Activated CD8-positive, alpha-beta memory T cell treated with anti-CD3 and anti-CD28 coated beads for 24 hours (primary cell): ENCODE measurements around the gene NAV2.
A peak's percentile ranks its signal among the peaks of the same experiment; 100 is the strongest.
"Not testable (repeated sequence)": the region's sequence is repeated elsewhere in the genome, so short reads cannot be mapped to it uniquely, and the experiment has no call there.

ENCODE experiments used
- DNase-seq: peaks from one replicate; pipeline ENCODE4 v3.0.0-alpha.2; 2020

Gene NAV2

DNA sequence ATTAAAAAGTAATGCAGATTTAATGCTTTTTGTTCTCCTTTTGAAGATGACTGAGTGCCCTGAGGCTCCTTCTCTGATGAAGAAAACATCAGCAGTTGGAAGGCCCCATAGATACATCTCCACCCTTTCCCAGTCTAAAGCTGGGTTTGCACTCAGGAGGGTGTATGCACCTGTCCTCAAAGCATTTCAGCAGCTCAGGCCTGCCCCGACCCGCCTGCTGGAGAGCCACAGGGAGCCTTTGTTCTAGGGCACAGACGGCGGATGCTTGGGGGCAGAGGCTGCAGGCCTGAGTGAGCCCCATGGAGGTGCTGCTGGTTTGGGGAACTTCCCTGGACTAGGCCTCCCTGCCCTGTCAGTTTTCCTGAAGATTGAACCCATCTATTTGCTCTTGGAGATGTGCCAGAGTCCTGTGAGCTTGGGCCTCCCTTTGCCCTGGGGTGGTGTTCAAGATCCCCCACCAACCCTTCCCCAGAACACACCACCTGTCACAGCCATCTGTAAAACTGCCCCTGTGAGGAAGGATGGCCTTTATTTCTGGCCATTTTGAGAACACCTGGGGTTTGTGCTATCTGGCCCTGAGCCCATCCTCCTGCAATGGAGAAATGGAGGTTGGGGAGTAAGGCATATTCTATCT lies 160.0 kb downstream of the NAV2 start:
- no peak for DNase-seq

GRCh38 chr11:19873730-19874129 lies 161.1 kb downstream of the NAV2 start:
- no peak for DNase-seq

DNA sequence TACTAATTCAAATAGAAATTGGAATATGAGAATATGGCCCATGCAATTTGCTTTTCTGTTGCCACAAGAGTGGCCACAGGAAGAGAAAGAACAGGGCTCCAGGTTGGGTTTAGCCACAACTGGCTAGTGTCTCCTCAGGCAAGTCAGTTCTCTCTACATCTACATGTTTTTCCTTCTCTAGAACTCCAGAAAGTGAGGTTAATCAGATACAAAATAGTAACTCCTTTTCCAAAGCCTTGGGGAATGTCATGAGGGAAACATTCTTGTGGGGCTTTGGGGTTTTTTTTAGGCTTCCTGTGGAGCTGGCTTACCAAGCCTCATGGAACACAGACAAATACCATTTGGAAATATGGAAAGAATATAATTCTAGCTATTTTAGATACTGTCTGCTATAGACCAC lies 161.6 kb downstream of the NAV2 start:
- no peak for DNase-seq

DNA sequence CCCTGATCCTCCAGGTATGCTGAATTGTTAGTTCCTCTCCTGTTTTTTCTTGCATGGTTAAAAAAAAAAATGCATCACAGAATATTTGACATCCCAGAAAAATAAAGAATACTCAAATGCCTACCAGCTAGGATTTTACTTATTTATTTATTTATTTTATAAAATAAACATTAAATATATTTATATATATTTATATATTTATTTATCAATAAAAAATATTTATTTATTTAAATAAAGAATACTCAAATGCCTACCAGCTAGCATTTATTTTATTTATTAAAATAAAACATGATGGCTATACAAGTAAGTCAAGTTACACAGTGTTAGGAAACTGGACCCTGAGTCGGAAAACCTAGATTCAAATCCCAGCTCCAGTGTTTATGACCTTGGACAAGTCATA lies 164.1 kb downstream of the NAV2 start:
- no peak for DNase-seq

DNA sequence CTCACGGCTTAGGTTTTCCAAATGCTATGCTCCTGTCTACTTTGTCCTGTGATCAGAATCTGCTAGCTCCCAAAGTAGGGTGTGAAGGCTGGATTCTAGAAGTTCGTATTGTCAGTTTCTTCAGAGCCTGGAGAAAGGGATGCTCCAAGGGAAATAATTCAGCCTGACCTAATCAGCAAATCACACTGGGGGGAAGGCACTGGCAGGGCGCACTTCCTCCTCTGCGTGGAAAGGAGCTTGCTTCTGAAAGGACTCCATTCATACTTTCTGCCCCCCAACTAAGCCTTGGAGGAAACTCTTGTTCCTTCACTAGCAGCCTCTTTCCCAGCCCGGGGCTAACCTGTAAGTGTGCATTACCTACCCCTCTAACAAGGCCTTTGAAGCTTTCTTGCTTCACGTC lies 165.9 kb downstream of the NAV2 start:
- DNase-seq = no peak

DNA sequence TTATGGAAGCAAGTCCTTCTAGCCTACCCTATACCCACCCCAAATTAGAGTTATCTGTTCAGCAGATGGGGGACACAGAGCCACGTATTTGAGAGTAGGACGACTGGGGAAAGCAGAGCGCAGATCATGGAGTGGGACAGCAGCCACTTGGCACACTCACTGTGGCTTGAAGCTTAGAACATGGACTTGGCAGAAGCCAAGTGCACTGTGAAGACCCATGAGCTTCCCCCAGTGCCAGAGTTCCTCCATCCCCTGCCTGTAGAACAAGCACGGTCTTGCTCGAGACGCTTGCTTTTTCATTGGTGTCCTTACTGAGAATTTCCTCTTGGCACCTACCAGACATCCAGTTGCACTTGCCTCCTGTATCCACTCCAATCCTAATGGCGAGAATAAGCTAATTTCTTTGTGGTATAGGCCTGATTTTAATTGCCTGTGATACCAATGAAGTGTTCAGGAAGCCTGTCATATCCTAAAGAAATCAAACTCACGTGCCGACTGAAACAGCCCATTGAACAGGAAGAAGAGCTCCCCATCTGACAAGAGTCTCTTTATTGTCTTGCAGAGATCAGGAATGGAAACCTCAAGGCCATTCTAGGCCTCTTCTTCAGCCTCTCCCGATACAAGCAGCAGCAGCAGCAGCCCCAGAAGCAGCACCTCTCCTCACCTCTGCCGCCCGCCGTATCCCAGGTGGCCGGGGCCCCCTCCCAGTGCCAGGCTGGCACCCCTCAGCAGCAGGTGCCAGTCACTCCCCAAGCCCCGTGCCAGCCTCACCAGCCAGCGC lies 166.9 kb downstream of the NAV2 start:
- DNase-seq = no peak

DNA sequence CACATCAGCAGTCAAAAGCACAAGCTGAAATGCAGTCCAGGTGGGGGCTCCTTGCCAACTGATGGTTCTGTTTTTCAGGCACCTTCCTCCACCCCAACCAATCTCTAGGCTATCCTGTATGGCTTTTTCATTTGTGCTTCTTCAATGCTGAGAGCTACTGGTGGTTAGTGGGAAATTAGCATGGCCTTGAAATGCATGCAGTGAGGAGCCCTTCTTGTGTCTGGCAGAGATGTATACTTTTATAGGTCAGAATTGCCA lies 167.4 kb downstream of the NAV2 start:
- DNase-seq = no peak

- DNase-seq = no peak
These were observed 168.5 kb downstream of the NAV2 start for GRCh38 chr11:19881177-19881576.

- DNase-seq = no peak
These were observed 169.7 kb downstream of the NAV2 start for GRCh38 chr11:19882356-19882755.

DNA sequence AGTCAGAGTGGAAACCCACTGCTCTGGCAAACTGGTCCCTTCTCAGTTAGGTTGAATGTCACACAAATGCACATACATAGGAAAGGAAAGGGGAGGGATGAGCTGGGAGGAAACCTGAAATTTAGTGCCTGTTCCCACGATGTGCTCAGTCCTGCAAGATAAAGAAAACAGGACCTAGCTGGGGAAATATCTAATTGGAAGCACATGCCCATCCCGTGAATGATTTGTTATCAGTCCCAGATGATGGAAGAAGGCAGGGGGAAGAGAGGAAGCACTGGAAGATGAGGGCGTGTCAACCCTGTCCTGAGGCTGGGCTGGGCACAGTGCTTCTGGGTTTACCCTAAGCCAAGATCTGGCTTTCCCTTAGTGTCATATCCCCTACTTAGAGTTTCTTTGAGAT lies 173.9 kb downstream of the NAV2 start:
- no peak for DNase-seq

DNA sequence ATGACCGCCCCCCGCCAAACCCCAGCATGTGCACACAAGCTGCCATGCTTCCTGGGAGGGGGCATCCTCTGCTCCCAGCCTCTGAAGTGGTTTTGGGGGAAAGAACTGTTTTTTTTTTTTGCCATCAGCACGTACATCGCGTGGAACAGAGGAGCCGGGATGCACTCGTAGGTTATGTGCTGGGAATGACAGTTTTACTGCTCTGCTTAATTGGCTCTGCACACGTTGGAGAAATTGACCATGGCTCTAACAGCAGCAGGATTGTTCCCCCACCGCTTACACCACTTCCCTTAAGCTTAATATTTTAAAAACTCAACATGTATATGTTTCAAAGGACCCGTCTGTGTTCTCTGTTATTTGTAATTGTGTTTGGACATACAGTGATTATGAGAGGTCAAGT lies 175.2 kb downstream of the NAV2 start:
- DNase-seq = no peak

DNA sequence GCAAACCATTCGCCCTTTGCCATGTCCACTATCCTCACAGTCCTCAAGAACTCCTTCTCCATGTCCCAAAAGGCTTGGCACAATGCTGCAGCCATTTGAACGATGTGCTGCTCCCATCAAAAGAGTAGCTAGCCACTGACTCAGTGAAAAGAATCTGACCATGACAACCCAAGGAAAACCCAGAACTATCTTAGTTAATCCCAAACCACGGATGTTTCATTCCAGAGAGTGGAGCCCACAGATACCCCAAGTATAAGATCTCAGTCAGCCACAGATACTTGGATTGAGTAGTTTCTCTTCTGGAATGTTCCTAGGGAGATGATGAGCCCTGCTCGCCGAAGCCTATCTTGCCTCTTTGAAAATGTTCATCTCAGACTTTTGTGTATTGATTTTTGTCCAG lies 176.9 kb downstream of the NAV2 start:
- DNase-seq = no peak

GRCh38 chr11:19890308-19890707 lies 177.7 kb downstream of the NAV2 start:
- DNase-seq = no peak

GRCh38 chr11:19891022-19891421 lies 178.4 kb downstream of the NAV2 start:
- DNase-seq = no peak

DNA sequence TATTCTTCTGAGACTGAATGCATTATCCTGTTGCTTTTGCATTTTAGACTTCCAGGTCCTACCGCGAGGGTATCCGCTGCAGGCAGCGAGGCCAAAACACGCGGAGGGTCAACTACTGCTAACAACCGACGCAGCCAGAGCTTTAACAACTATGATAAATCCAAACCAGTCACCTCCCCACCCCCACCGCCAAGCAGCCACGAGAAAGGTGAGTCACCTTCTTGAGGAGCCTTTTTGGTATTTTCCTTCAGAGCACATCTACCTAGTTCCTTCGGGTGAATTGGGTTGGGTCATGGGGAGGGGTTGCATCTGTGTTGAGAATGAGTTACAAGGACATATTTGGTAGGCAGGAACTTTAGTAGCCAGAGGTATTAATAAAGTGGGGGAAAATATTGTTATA lies 179.8 kb downstream of the NAV2 start:
- DNase-seq = no peak

GRCh38 chr11:19892876-19893275 lies 180.2 kb downstream of the NAV2 start:
- DNase-seq = no peak

DNA sequence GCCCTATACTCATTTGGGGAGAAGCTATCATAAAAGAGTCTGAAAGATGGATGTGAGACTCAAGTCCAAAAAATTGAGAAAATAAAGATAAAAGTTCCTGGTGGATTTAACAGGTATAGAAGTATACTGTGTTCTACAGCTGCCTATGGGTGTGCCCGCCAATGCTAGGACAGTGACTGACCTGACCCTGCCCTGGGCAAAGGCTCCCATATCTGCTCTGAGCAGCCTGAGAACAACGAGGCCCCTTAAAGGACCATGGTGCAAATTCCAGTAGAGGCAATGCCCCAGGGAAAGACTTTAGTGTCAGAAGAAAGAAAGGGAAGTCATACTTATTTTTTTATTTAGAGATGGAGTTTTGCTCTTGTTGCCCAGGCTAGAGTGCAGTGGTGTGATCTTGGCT lies 181.8 kb downstream of the NAV2 start:
- no peak for DNase-seq

- not testable (repeated sequence) for DNase-seq
These were observed 182.4 kb downstream of the NAV2 start for GRCh38 chr11:19895037-19895436.

GRCh38 chr11:19895776-19896175 lies 183.1 kb downstream of the NAV2 start:
- DNase-seq = no peak

- DNase-seq = peak; percentile 64
These were observed 191.0 kb downstream of the NAV2 start for GRCh38 chr11:19903620-19904069.

- no peak for DNase-seq
These were observed 192.7 kb downstream of the NAV2 start for GRCh38 chr11:19905280-19905853.

DNA sequence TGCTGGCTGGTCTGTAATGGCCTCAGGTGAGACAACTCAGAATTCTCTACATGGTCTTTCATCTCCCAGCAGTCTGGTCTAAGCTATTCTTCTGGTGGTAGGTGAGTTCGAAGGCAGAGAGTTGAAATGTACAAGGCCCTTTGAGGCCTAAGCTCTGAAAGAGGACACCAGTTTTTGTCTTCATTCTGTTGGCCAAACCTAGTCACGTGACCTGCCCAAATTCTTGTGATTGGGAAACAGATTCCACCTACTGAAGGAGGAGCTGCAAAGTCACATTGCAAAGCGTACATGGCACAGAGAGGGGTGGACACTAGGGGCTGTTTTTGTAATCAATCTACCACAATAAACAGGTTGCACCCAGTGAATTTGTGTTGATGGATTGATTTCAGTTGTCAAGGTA lies 193.5 kb downstream of the NAV2 start:
- no peak for DNase-seq

- no peak for DNase-seq
These were observed 194.5 kb downstream of the NAV2 start for GRCh38 chr11:19907008-19907579.

- no peak for DNase-seq
These were observed 195.2 kb downstream of the NAV2 start for GRCh38 chr11:19907839-19908238.
